ENCODE results near the gene DNM1.
A peak's percentile ranks its signal among the peaks of the same experiment; 100 is the strongest.

The DNM1 gene

DNA sequence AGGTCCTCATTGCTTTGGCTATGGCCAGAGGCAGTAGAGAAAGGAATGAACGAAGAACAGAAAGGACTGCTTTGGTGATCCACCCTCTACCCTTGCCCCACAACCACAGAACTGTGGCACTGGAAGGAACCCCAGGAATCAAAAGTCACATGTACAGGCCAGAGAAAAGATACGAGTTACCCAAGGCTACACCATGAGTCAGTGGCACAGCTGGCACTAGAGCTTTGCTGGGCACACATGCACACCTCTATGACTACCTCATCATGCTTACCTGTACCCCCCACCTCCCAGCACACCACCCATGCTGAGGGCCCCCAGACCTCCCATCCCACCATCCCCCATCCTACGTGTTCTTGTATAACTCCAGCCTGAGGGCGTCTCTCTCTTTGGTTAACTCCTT, 59.5 kb downstream of the DNM1 start:
- no peak overlapping the region for H3K4me3 ChIP-seq (ENCODE audit: low read depth, low read length)
- DNase-seq (ENCODE audit: low read depth, low spot score): no peak
- in situ Hi-C loops (cut with HindIII; ENCODE audit: low sequenced_read_pairs): no loop called here
- TF ChIP-seq, protein P1, sequence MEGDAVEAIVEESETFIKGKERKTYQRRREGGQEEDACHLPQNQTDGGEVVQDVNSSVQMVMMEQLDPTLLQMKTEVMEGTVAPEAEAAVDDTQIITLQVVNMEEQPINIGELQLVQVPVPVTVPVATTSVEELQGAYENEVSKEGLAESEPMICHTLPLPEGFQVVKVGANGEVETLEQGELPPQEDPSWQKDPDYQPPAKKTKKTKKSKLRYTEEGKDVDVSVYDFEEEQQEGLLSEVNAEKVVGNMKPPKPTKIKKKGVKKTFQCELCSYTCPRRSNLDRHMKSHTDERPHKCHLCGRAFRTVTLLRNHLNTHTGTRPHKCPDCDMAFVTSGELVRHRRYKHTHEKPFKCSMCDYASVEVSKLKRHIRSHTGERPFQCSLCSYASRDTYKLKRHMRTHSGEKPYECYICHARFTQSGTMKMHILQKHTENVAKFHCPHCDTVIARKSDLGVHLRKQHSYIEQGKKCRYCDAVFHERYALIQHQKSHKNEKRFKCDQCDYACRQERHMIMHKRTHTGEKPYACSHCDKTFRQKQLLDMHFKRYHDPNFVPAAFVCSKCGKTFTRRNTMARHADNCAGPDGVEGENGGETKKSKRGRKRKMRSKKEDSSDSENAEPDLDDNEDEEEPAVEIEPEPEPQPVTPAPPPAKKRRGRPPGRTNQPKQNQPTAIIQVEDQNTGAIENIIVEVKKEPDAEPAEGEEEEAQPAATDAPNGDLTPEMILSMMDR (IDR thresholded peaks at IDR 0.05; ENCODE audit: low read depth, low read length): no peak

DNA sequence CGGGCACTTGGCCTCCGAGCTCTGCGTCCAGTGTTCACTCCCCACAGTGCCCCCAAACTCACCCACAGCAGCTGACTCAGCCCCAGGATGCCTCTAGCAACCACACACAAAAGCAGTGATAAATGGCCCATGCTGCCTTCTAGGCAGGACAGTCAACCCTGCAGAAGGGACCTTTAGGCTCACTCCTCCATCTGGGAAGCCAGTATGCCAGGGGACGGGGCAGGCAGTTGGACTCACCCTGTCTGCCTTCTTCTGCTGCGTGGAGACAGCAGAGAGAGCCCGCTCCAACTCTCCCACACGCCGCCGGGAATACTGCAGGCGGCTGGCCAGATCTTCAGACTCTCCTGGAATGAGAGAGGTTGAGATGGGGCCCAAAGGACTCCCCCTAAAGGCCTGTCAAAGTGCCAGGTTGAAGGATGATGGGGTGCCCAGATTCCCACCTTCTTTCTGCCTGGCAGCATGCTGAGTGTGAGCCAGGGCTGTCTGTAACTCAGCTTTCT, 62.2 kb downstream of the DNM1 start:
- in situ Hi-C loops (cut with HindIII; ENCODE audit: low sequenced_read_pairs): no loop called here
- TF ChIP-seq, protein P1 (IDR thresholded peaks at IDR 0.05; ENCODE audit: low read depth, low read length): no peak
- H3K4me3 ChIP-seq (ENCODE audit: low read depth, low read length): no peak overlapping the region
- DNase-seq (ENCODE audit: low read depth, low spot score): no peak

DNA sequence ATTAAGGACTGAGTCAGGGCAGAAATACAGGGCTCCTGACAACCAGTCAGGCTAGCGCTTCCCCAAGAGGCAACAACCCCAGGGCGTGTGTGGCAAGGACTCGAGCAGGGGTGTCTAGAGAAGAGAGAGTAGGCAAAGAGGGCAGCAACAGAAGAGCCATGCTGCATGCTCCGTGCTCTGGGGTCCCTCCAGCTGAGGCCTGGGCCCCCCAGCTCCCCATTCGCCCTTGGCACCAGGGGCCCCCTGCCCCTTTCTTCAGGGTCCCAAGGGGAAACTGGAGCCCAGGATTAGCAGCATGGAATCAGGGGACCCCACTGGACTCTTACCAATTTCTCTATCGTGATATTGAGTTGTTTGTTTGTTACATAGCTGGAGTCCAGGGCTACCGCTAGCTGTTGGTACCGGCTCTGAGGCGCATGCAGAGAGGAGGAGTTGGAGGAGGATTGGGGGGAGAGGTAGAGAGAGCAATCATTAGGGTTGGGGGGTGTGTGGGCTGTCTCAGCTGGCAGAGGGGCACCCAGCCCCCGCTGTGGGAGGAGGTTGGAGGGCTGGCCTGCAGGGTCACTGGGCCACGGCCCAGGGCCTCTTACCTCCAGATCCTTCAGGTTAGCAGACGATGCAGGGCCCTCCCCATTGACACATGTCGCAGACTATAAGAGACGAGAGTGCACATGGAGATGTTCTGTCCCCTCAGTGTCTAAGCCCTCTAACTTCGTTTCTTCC, 63.9 kb downstream of the DNM1 start:
- in situ Hi-C loops (cut with HindIII; ENCODE audit: low sequenced_read_pairs): no loop called here
- no peak overlapping the region for H3K4me3 ChIP-seq (ENCODE audit: low read depth, low read length)
- DNase-seq (ENCODE audit: low read depth, low spot score): no peak
- TF ChIP-seq, protein P1 (IDR thresholded peaks at IDR 0.05; ENCODE audit: low read depth, low read length): no peak

DNA sequence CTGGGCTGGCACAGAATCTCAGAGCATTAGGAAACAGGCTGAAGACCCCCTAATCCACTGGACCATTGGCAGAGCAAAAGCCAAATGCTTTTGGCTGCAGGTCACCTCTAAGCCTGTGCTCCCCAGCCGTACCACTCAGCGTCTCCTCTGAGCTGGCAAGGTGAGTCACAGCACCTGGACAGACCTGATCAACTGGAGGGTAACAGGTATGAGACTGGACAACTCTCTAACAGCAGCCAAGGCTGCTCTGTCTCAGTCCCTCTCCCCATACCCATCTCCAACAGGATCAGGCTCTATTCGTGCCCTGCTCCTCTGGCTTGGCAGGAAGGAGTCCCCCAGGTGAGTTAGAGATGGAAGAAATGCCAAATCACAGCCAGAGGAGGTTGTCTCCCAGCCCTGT, 67.9 kb downstream of the DNM1 start:
- TF ChIP-seq, protein P1 (IDR thresholded peaks at IDR 0.05; ENCODE audit: low read depth, low read length): no peak
- no peak for DNase-seq (ENCODE audit: low read depth, low spot score)
- no peak overlapping the region for H3K4me3 ChIP-seq (ENCODE audit: low read depth, low read length)
- in situ Hi-C loops (cut with HindIII; ENCODE audit: low sequenced_read_pairs): no loop called here

DNA sequence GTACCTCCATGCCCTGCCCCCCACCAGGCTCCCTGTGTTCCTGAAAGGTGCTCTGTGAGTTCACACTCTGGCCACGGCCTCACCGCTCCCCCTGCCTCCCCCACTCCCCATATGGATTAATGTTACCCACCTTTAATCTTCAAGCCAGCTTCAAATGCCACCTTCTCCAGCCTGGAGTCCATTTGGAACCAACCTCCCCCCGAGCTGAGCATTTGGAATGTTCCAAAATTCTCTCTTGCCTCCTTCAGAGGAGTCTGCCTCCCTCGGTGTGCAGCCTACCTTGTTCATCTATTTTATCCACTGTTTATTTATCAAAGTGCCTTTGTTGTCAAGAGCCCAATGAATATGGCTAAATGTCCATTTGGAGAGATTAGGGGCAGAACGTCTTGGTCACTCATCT, 68.3 kb downstream of the DNM1 start:
- in situ Hi-C loops (cut with HindIII; ENCODE audit: low sequenced_read_pairs): no loop called here
- TF ChIP-seq, protein P1 (IDR thresholded peaks at IDR 0.05; ENCODE audit: low read depth, low read length): no peak

DNA sequence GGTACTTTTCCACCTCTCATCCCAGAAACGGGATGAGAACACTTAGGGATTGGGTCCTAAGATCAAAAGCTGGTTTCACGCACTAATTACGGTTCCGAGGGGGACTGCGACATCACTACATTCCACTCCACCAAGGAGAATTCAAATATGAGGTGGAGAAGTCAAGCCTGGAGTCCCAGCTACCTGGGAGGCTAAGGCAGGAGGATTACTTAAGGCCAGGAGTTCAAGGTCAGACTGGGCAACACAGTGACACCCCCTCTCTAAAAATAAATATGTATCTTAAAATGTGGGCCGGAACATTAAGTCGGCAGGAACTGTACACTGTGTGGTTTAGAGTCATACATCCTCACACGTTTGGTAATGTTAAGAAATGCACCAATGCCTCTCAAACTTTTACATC, 71.1 kb downstream of the DNM1 start:
- in situ Hi-C loops (cut with HindIII; ENCODE audit: low sequenced_read_pairs): no loop called here
- peak overlapping the region; percentile 92 for H3K4me3 ChIP-seq (ENCODE audit: low read depth, low read length)
- TF ChIP-seq, protein P1 (IDR thresholded peaks at IDR 0.05; ENCODE audit: low read depth, low read length): no peak
- no peak for DNase-seq (ENCODE audit: low read depth, low spot score)

More for the DNA sequence above, 68.3 kb downstream of the DNM1 start:
- no peak for DNase-seq (ENCODE audit: low read depth, low spot score)
- H3K4me3 ChIP-seq (ENCODE audit: low read depth, low read length): no peak overlapping the region

All from astrocyte of the spinal cord (primary cell).